HK-2 (cell line): ENCODE results near the gene TNFSF10.
"Not testable (repeated sequence)": the region's sequence is repeated elsewhere in the genome, so short reads cannot be mapped to it uniquely, and the experiment has no call there.

Experiments
- DNase-seq: peaks from one replicate; pipeline ENCODE4 v3.0.0-alpha.2; 2018; ENCODE audit not compliant: unreplicated experiment

The TNFSF10 gene

GRCh38 chr3:172522871-172523818 is at the start of gene TNFSF10:
Gene TNFSF10 (minus strand): TSS chr3:172523430. CDS start chr3:172523384, 46 bp downstream.
- DNase-seq, result peak; percentile 63

GRCh38 chr3:172569128-172570008 is 46.1 kb upstream of the TNFSF10 start:
- DNase-seq, result no peak

- no peak for DNase-seq
These were observed 45.5 kb upstream of the TNFSF10 start for GRCh38 chr3:172568701-172569100.

- not testable (repeated sequence) for DNase-seq
These were observed 43.6 kb upstream of the TNFSF10 start for GRCh38 chr3:172566785-172567184.

GRCh38 chr3:172564499-172564898 is 41.3 kb upstream of the TNFSF10 start:
- peak; percentile 33 for DNase-seq

GRCh38 chr3:172562871-172563865 is 39.9 kb upstream of the TNFSF10 start:
- DNase-seq, result peak; percentile 38

- peak; percentile 47 for DNase-seq
These were observed 38.8 kb upstream of the TNFSF10 start for GRCh38 chr3:172561897-172562640.

GRCh38 chr3:172560586-172560985 is 37.4 kb upstream of the TNFSF10 start:
- DNase-seq, result no peak

- DNase-seq, result no peak
These were observed 36.8 kb upstream of the TNFSF10 start for GRCh38 chr3:172560026-172560425.

- no peak for DNase-seq
These were observed 35.8 kb upstream of the TNFSF10 start for GRCh38 chr3:172559020-172559419.

GRCh38 chr3:172557515-172558220 is 34.4 kb upstream of the TNFSF10 start:
- no peak for DNase-seq

- DNase-seq, result no peak
These were observed 30.5 kb upstream of the TNFSF10 start for GRCh38 chr3:172553526-172554252.

- DNase-seq, result no peak
These were observed 29.4 kb upstream of the TNFSF10 start for GRCh38 chr3:172552607-172553006.

GRCh38 chr3:172551874-172552273 is 28.6 kb upstream of the TNFSF10 start:
- DNase-seq, result no peak

GRCh38 chr3:172550347-172550943 is 27.2 kb upstream of the TNFSF10 start:
- peak; percentile 81 for DNase-seq

- DNase-seq, result no peak
These were observed 25.9 kb upstream of the TNFSF10 start for GRCh38 chr3:172549144-172549543.

GRCh38 chr3:172546628-172547214 is 23.5 kb upstream of the TNFSF10 start:
- DNase-seq, result no peak

GRCh38 chr3:172546105-172546504 is 22.9 kb upstream of the TNFSF10 start:
- DNase-seq, result no peak
